Uterus (tissue), 2 donors: ENCODE results near the gene NECTIN1.

Source experiments
- CTCF ChIP-seq, 4 experiments: fragments of 200-600 bp in 2 of 4; fragments of 450-650 bp in 2 of 4; sonication (generic) in 2 of 4; IDR thresholded peaks; one replicate each; pipeline ENCODE4 v1.5.1; 2016 to 2019; ENCODE audit warnings: antibody characterized with exemption in 4 of 4, mild to moderate bottlenecking in 2 of 4, moderate library complexity in 1 of 4
- POLR2A ChIP-seq, 2 donors: fragments of 450-650 bp; IDR thresholded peaks; one replicate each; pipeline ENCODE4 v1.6.1; 2016; ENCODE audit warnings: antibody characterized with exemption in 2 of 2, mild to moderate bottlenecking in 1 of 2, moderate library complexity in 1 of 2

GRCh38 chr11:119705362-119705761 is 23.6 kb downstream of the NECTIN1 start:
- no peak for TF ChIP-seq CTCF (IDR thresholded peaks at IDR 0.05)
- TF ChIP-seq POLR2A (IDR thresholded peaks at IDR 0.05): no peak
